MV-4-11 (cell line): ENCODE measurements around the gene DDHD1.

Experiments
- DNase-seq: peaks from one replicate; lab custom pipeline; 2025; lab: John Stamatoyannopoulos, UW

Gene DDHD1

GRCh38 chr14:53034036-53034435, 119.1 kb downstream of the DDHD1 start:
- no peak for DNase-seq

GRCh38 chr14:53032838-53033390, 120.2 kb downstream of the DDHD1 start:
- DNase-seq = no peak

- no peak for DNase-seq
Observed at GRCh38 chr14:53032161-53032803, 120.8 kb downstream of the DDHD1 start.

GRCh38 chr14:53027562-53027961, 125.6 kb downstream of the DDHD1 start:
- DNase-seq = no peak

GRCh38 chr14:53027041-53027440, 126.1 kb downstream of the DDHD1 start:
- DNase-seq = no peak

- DNase-seq = no peak
Observed at GRCh38 chr14:53023325-53023724, 129.8 kb downstream of the DDHD1 start.

- no peak for DNase-seq
Observed at GRCh38 chr14:53022593-53022992, 130.5 kb downstream of the DDHD1 start.

GRCh38 chr14:53020193-53020932, 132.8 kb downstream of the DDHD1 start:
- DNase-seq = no peak

- DNase-seq = no peak
Observed at GRCh38 chr14:53019406-53019805, 133.7 kb downstream of the DDHD1 start.

- DNase-seq = no peak
Observed at GRCh38 chr14:53017837-53018236, 135.3 kb downstream of the DDHD1 start.

GRCh38 chr14:53016919-53017318, 136.2 kb downstream of the DDHD1 start:
- DNase-seq = no peak

- no peak for DNase-seq
Observed at GRCh38 chr14:53016491-53016890, 136.6 kb downstream of the DDHD1 start.

GRCh38 chr14:53011053-53011462, 142.1 kb downstream of the DDHD1 start:
- DNase-seq = no peak

- DNase-seq = no peak
Observed at GRCh38 chr14:53010193-53011040, 142.7 kb downstream of the DDHD1 start.

- DNase-seq = no peak
Observed at GRCh38 chr14:53006931-53007562, 146.1 kb downstream of the DDHD1 start.

- DNase-seq = no peak
Observed at GRCh38 chr14:53004976-53005375, 148.1 kb downstream of the DDHD1 start.

- DNase-seq = no peak
Observed at GRCh38 chr14:53003776-53004175, 149.3 kb downstream of the DDHD1 start.

- DNase-seq = peak; percentile 51
Observed at GRCh38 chr14:53002576-53002975, 150.5 kb downstream of the DDHD1 start.

GRCh38 chr14:53001787-53002378, 151.2 kb downstream of the DDHD1 start:
- DNase-seq = no peak

- no peak for DNase-seq
Observed at GRCh38 chr14:52998376-52999015, 154.6 kb downstream of the DDHD1 start.

GRCh38 chr14:52996493-52996892, 156.6 kb downstream of the DDHD1 start:
- no peak for DNase-seq
